Skin of body (tissue), 2 donors: ENCODE results near the gene PARPBP. TPM values are rescaled to one million over a fixed set of nuclear protein-coding genes. Genes with fewer than 3 reads are reported as not detected.

ENCODE experiments used
- small RNA-seq: library from RNA; depleted of rRNA; stranded (forward); fragments of <200 nt; gene quantifications from one replicate; pipeline ENCODE3, GENCODE V24; 2014; ENCODE audit warnings: low replicate concordance
- total RNA-seq: library from RNA; depleted of rRNA; stranded (reverse); fragments of >200 nt; gene quantifications from one replicate; pipeline ENCODE4 v1.2.3, GENCODE V29; 2014

PARPBP gene
- total RNA-seq, 1 donor from 2014 or later, result 10.2 TPM

Small RNA genes within 50 kb of the gene (small RNA-seq; reads per million reads assigned to genes)
- not detected for gene RN7SL793P

Other genes with a start within 250 kb of the PARPBP start
- 4.7 TPM for gene DRAM1, start 242.6 kb upstream of the PARPBP start, total RNA-seq
- 44.2 TPM for gene WASHC3, start 58.2 kb upstream of the PARPBP start, total RNA-seq
- 20.4 TPM for gene NUP37, start 69 bp upstream of the PARPBP start, total RNA-seq
- not detected for gene PMCH, start 77.7 kb downstream of the PARPBP start, total RNA-seq